Measurements from ENCODE around the gene LLPH. TPM values are rescaled to one million over a fixed set of nuclear protein-coding genes. Genes with fewer than 3 reads are reported as not detected.

Gene LLPH
- total and polyA plus RNA-seq, 5 donors = 16.4 to 20.5 (median 17.3) TPM

GRCh38 chr12:66070378-66071120, 60.0 kb downstream of the LLPH start:
- Histone ChIP-seq H3K4me1 (ENCODE audit: control insufficient read depth, insufficient read depth, low read length) (no peaks in the 10 kb centered on the region), H3K27me3 (ENCODE audit: control insufficient read depth, insufficient read depth) (no peaks in the 10 kb centered on the region), H3K27ac (ENCODE audit: low read length) (no peak overlapping the region), H3K9me3 (ENCODE audit: control insufficient read depth, low read length) (no peaks in the 10 kb centered on the region), H3K4me3 (ENCODE audit: low read length) (no peak overlapping the region)
- ATAC-seq = no peak
- intact Hi-C loops (cut with DNase I) = no loop called here
- DNase-seq = no peak
- WGBS = 87% methylated on average over 9 of the region's 9 CpGs

- WGBS = 58% methylated on average over 3 of the region's 3 CpGs
- intact Hi-C loops (cut with DNase I) = no loop called here
- no peaks in the 10 kb centered on the region for H3K9me3 ChIP-seq (ENCODE audit: control insufficient read depth, low read length)
Measured at GRCh38 chr12:66066929-66067523, 63.5 kb downstream of the LLPH start.

More at GRCh38 chr12:66066929-66067523, 63.5 kb downstream of the LLPH start:
- DNase-seq (no peak), ATAC-seq (no peak)
- no peak overlapping the region for H3K4me3 ChIP-seq (ENCODE audit: low read length)
- H3K27ac ChIP-seq (ENCODE audit: low read length) = no peak overlapping the region
- H3K27me3 ChIP-seq (ENCODE audit: control insufficient read depth, insufficient read depth) = no peaks in the 10 kb centered on the region
- no peaks in the 10 kb centered on the region for H3K4me1 ChIP-seq (ENCODE audit: control insufficient read depth, insufficient read depth, low read length)

Other genes starting within 250 kb of the LLPH start
- 100 to 1,000 TPM in 1 of 4 donors, 10 to 100 TPM in 3; 86.4 to 107 (median 89.6) TPM for gene TMBIM4, start 39.2 kb upstream of the LLPH start, total RNA-seq
- 178 TPM for gene TMBIM4, start 39.2 kb upstream of the LLPH start, polyA plus RNA-seq
- gene IRAK3, start 58.5 kb upstream of the LLPH start, total RNA-seq = 10 to 100 TPM in 1 of 4 donors, 1 to 10 TPM in 3; 6.7 to 17.0 (median 9.3) TPM
- gene IRAK3, start 58.5 kb upstream of the LLPH start, polyA plus RNA-seq = 4.1 TPM
- gene HELB, start 171.7 kb upstream of the LLPH start, total RNA-seq = 1 to 10 TPM in 3 of 4 donors, under 1 TPM in 1; 0.74 to 1.9 (median 1.2) TPM
- gene HELB, start 171.7 kb upstream of the LLPH start, polyA plus RNA-seq = 0.48 TPM

All from right cardiac atrium (tissue), 5 donors.